Stimulated activated CD4-positive, alpha-beta T cell treated with anti-CD3 and anti-CD28 coated beads, Interleukin-4, amount 100 ng/mL, for 48 hours (primary cell): Measurements from ENCODE around the gene CNP.

Experiments
- DNase-seq, 2 donors: peaks; one replicate each; pipeline ENCODE4 v3.0.0-alpha.2; 2020; ENCODE audit warnings: low read depth in 2 of 2

CNP gene

DNA sequence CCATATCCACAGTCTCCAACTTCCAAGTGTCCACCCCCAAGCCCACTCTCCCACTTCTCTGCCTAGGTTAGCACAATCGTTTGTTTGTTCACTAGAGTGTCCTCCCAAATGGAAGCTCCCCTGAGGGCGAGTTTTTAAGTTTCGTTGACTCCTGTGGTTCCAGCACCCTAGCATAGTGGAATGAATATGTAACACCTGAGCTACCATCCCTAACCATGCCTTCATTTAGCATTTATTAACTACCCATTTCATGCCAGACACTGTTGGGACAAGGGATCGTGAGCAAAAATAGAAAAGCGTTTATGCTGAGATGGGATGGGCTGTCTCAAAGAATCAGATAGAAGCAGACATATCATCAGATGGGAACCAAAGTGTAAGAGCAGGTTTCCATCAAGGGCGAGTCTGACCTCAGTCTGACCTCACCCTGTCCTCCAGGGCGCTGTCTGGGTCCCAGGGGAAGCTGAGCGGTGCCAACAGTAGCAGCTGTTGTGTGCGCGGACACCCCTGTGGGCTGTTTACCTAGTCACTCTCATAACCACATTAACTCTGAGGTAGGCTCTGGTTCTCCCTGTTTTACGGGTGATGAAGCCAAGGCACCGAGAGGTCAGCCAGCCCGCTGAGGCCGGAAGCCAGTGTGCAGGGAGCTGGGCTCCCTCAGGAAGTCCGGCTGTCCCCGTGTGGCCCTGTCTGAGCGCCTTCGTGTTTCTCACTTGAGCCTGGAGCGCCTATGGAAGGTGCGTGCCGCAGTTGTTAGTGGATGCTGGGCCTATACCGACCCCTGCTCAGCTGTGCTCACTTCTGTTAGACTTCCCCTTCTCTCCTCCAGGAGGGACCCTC is 6.2 kb downstream of the CNP start:
- DNase-seq, result no peak

DNA sequence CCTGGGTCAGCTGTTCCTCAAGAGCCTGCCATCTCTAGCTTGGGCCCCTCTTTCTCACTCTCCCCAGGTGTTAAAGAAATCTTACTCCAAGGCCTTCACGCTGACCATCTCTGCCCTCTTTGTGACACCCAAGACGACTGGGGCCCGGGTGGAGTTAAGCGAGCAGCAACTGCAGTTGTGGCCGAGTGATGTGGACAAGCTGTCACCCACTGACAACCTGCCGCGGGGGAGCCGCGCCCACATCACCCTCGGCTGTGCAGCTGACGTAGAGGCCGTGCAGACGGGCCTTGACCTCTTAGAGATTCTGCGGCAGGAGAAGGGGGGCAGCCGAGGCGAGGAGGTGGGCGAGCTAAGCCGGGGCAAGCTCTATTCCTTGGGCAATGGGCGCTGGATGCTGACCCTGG is 6.8 kb downstream of the CNP start:
- DNase-seq, result no peak

DNA sequence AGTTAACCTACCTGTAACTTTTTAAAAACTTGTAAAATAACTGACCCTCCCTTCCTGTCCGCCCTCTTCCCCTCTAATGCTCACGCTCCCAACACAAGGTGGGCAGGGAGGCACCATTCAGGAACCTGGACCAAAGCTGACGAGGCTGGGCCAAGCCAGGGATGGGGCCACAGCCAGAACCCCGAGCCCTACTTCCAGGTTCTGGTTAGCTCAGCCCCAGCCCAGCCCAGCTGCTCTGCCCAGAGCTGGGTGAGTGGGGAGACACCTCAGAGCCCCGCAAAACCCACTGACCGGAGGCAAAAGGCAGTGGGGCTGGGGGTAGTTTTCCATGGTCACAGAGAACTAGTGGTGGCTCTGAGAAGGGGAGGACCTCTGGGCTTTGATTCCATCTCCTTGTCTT is 7.4 kb downstream of the CNP start:
- DNase-seq, result no peak

DNA sequence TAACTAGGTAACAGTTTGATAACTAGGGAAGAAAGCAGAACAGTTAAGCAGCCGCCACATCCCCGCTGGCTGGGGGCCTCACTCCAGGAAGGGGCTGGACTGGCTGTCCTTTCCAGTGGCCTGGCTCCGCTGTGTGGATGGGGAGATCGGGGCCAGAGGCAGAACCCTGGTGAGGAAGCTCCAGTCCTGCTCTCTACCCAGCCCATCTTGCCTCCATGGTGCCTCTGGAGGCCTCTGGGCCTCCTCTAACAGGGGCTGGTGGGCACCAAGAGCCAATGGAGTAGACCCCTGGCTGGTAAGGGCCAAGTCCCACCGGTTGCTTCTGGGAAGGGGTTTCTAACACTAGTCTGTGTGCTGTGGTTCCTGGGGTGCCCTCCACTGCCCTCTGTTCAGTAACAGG is 8.1 kb downstream of the CNP start:
- no peak for DNase-seq

DNA sequence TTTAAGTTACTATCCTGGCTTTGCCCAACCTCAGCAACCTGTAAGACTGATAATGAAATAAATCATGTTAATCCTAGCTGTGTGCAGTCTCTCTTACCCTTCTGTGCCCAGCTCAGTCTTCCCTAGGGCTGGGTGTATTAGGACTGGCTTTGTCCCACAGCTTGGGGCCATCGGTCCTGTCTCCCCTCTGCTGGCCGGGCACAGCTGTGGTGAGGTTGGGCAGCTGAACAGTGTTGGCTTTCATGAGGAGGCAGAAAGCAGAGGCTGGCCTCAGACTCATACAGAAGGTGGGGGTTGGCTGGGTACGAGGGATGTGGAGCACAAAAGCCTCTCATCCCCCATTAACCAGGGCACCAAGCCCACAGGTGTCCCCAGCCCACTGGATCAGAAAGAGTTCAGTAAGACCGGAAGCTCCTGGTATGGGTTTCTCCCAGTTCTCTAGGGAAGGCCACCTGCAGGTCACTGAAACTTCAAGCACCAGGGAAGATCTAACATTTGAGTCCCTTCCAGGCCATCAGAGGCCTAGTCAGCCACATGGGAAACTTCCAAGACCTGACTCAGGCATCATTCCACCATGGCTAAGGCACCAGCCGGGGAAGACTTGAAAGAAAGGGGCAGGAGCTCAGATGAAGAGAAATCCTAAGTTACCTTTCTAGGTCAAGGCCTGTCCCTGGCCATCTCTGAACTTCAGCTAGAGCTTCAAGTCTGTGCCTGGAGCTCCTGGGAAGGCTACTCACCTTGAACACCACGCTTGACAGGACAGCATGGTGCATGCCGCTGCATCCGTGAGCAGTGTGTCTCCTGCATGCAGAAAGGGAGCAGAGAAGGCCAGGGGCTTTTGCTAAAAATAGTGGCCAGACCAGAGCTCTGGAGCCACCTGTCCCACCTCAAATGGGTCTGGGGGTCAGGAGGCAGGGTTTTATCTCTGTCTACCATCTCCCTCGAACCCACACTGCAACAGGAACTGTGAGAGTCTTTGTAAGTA is 8.8 kb downstream of the CNP start:
- no peak for DNase-seq

- no peak for DNase-seq
Measured at GRCh38 chr17:41976142-41976768, 9.7 kb downstream of the CNP start.

- no peak for DNase-seq
Measured at GRCh38 chr17:41977991-41978390, 11.4 kb downstream of the CNP start.

GRCh38 chr17:41982026-41982760 is 15.6 kb downstream of the CNP start:
- no peak for DNase-seq

DNA sequence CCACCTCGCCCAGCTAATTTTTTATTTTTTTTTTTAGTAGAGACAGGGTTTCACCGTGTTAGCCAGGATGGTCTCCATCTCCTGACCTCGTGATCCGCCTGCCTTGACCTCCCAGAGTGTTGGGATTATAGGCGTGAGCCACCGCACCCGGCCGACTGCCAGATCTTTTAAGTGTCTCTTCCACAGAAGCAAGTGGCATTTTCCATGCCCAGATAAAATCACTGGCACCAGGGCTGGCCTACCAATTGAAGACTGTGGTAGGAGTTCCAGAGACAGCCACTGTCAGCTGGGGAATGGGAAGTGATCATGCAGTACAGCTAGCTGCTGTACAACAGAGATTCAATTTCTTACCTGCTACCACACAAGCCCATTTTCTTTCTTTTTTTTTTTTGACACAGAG is 17.9 kb downstream of the CNP start:
- no peak for DNase-seq

- DNase-seq, result no peak
Measured at GRCh38 chr17:41985919-41986318, 19.3 kb downstream of the CNP start.

DNA sequence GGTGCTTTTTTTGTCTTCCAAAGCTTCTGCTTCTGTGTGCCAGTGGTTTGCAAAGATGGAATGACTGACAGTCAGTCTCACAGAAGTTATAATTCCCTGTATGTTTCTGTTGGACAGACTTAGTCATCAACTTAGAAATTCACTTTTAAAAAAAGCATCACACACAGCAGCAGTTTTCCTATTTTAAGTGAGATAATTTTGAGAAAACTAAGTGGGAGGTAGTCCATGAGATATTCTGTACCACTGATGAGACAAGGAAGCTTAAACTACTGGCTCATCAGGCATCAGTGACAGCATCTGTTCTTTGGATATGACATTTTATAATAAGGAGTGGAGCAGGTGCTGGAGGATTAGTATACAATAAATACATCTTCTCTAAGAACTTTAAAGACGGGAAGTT is 20.0 kb downstream of the CNP start:
- no peak for DNase-seq

DNA sequence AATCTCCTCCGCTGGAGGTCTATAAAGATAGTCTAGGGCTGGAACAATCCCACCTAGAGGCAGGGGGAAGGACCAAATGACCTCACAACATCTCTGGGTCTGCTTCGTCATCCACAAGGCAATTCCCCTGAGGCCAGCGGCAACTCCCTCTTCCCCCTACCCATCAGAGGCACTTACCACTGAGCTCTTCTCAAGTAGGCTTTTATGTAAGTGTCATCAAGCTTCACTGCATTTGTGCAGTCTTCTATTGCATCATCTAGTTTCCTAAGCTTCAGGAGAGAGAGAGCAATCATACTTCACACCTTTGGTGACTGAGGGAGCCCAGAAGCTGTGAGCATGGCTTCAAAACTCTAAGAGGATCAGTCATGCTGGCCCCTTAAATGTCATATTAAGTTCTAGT is 21.0 kb downstream of the CNP start:
- DNase-seq, result no peak

- no peak for DNase-seq
Measured at GRCh38 chr17:41988418-41988817, 21.8 kb downstream of the CNP start.

GRCh38 chr17:41989702-41990419 is 23.3 kb downstream of the CNP start:
- no peak for DNase-seq

GRCh38 chr17:41992576-41992975 is 26.0 kb downstream of the CNP start:
- no peak for DNase-seq

GRCh38 chr17:41996855-41997164 is 30.2 kb downstream of the CNP start:
- DNase-seq, result no peak

DNA sequence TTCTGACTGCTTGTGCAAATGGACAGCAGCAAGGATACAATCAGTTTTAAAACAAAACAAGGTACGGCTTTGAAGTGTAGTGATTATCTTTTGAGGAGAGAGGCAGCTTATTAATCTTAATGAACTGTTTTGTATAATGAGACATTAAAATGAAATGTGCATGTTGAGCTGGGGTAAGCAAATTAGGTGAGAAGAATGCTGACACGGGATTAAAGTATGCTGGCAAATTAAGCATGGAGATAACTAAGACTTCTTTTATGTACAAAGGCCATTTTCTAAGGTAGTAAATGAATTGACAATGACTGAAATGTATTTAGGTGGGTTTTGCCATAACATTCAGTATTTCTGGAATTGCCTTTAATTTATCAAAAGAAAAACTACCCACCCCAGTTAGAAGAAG is 31.9 kb downstream of the CNP start:
- DNase-seq, result no peak

GRCh38 chr17:42000413-42001133 is 34.0 kb downstream of the CNP start:
- DNase-seq, result no peak

GRCh38 chr17:42001729-42002128 is 35.1 kb downstream of the CNP start:
- no peak for DNase-seq

DNA sequence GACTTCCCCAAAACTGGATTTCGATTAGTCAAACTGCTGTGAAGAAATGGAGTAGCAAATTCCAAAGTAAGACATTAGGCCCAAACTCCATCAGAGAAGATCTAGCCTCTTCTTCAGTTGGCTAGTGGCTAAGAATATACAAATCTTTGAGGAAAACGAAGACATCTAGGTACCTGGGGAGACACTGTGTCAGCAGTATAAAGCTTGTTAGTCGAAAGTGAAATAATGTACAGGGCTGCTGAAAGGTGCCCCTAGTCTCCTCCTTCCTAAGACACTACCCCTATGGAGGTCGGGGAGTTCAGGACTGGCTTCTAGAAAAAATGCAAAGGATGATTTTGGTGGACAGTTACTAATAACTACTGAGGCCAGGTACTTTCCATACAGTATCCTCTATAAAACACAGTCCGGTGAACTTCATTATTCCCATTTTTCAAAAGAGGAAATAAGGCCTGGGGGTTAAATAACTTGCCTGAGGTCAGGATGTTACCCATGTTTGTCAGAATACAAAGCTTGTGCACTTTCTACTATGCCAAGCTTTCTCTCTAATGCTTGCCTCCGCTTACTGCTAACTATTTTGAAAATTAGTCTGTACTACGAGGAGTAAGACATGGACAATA is 35.7 kb downstream of the CNP start:
- DNase-seq, result no peak
